Stimulated activated CD4-positive, alpha-beta T cell treated with anti-CD3 and anti-CD28 coated beads, TNF-alpha, amount 100 ng/mL, for 24 hours (primary cell): ENCODE measurements around the gene FCHSD2.
"Not testable (repeated sequence)": the region's sequence is repeated elsewhere in the genome, so short reads cannot be mapped to it uniquely, and the experiment has no call there.

Experiments used
- DNase-seq, 3 experiments: peaks; one replicate each; pipeline ENCODE4 v3.0.0-alpha.2; 2020; ENCODE audit warnings: low read depth in 3 of 3

Gene FCHSD2

GRCh38 chr11:73123892-73124291 is 18.2 kb downstream of the FCHSD2 start:
- DNase-seq, result not testable (repeated sequence)

DNA sequence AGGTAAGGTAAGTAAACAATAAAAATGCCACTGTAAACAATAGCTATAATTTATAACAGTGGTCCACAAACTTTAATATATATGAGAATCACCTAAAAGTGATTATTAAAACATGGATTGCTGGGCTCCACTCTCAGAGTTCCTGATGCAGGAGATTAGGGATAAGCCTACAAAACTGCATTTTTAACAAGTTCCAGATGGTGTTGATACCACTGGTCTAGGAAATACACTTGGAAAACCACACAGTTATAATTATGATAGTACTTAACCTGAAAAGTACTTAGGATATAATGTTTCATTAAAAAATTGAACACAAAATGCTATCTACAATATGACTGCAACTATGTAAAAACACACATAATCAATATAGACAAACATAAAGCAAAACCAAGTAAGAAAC is 20.4 kb downstream of the FCHSD2 start:
- no peak for DNase-seq

- DNase-seq, result no peak
Measured at GRCh38 chr11:73117071-73117470, 25.0 kb downstream of the FCHSD2 start.

GRCh38 chr11:73116636-73117035 is 25.5 kb downstream of the FCHSD2 start:
- no peak for DNase-seq

GRCh38 chr11:73114835-73115220 is 27.3 kb downstream of the FCHSD2 start:
- DNase-seq, result no peak

GRCh38 chr11:73114110-73114834 is 27.8 kb downstream of the FCHSD2 start:
- DNase-seq, result no peak

DNA sequence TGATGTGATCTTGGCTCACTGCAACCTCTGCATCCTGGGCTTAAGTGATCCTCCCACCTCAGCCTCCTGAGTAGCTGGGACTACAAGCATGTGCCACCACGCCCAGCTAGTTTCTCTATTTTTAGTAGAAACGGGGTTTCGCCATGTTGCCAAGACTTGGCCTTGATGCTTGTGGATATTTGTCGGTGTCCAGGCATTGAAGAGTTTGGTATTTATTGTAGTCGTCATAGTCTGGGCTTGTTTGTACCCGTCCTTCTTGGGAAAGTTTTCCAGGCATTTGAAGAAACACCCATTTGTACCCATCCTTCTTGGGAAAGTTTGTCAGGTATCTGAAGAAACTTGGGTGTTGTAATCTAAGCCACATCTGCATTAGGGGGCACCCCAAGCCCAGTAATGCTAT is 28.7 kb downstream of the FCHSD2 start:
- DNase-seq, result no peak

GRCh38 chr11:73107597-73107996 is 34.5 kb downstream of the FCHSD2 start:
- no peak for DNase-seq

DNA sequence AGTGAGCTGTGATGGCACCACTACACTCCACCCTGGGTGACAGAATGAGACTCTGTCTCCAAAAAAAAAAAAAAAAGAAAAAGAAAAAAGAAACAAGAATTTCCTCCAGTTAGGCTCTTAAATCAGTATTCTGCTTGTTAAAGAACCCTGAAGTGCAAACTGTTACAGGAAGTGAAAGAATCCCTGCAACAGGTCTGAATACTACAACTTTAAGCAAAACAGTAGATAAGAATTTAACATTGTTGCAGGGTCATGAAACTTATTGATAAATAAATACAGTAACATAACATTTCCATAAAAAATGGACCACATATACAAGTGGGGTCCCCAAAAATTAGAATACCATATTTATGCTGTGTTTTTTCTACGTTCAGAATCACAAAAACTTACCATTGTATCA is 35.8 kb downstream of the FCHSD2 start:
- DNase-seq, result no peak

DNA sequence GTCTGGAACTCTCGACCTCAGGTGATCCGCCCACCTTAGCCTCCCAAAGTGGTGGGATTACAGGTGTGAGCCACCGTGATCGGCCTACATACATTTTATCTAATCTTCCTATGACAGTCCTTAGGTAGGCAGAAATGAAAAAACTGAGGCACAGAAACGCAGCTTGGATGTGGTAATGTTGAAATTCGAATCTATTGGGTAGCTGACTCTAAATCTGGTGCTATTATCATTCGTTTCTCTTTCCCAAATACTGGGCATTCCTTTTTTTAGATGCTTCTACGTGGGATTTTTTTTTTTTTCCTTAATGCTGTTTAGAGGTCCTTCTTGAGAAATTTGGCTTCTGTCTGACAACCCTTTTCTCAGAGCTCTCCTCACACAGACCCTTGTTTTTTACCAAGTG is 41.5 kb downstream of the FCHSD2 start:
- no peak for DNase-seq

GRCh38 chr11:73099512-73100266 is 42.4 kb downstream of the FCHSD2 start:
- DNase-seq, result no peak

GRCh38 chr11:73095613-73096012 is 46.5 kb downstream of the FCHSD2 start:
- no peak for DNase-seq

DNA sequence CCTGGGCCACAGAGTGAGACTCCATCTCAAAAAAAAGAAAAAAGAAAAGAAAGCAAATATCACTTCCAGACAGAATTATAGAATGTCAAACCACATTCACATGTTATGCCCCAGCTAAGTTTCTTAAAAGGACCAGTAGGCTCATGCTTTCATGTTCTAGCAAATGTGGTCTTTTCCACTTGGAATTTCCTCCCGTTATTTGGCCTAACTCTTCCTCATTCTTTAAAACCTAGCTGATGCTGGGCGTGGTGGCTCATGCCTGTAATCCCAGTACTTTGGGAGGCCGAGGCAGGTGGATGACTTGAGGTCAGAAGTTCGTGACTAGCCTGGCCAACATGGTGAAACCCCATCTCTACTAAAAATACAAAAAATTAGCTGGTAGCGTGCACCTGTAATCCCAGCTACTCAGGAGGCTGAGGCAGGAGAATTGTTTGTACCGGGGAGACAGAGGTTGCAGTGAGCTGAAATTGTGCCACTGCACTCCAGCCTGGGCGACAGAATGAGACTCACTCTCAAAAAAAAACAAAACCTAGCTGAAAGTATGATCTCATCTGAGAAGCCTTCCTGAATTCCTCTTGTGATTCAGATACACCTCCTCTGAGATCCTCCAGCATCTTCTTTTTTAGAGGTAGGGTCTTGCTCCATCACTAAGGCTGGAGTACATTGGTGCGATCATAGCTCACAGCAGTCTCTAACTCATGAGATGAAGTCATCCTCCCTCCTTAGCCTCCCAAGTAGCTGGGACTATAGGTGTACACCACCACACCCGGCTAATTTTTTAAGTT is 50.4 kb downstream of the FCHSD2 start:
- no peak for DNase-seq

DNA sequence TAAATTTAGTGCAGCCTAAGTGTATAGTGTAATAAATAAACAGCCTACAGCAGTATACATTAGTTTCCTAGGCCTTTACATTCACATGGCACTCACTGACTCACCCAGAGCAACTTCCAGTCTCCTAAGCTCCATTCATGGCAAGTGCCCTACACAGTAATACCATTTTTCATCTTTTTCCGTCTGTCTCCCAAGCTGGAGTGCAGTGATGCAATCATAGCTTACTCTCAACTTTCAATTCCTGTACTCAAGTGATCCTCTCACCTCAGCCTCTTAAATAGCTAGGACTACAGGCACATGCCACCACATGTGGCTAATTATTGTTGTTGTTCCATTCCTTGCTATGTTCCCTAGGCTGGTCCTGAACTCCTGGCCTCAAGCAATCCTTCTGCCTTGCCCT is 54.4 kb downstream of the FCHSD2 start:
- DNase-seq, result no peak

DNA sequence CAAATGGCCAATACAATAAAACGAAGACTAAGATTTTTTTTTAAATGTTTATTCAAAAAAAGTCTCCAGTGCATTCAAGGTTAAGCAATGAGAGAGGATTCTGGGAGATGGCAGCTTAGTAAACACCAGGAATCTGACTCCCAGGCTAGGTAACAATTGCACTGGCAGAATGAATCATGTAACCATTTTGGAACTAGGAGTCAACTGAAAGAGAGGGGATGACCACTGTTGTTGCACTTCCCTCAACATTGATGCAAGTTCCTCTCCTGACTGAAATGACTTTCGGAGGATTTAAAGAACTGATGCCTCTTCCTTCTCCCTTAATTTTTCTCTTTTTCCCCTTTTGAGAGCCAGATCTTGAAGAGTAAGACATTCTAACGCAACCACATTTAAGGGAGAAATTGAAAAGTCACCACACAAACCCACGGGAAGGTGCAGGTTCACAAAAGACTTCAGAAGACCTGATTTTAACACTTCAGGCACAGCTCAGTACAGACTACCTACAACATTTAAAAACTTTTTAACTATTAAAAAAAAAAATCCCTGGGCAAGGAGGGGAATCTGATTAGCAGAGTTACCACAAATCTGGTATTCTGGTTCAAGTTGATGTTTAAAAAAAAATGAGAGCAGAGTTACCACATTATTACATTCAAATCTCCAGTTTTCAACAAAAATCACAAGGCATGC is 56.8 kb downstream of the FCHSD2 start:
- no peak for DNase-seq

DNA sequence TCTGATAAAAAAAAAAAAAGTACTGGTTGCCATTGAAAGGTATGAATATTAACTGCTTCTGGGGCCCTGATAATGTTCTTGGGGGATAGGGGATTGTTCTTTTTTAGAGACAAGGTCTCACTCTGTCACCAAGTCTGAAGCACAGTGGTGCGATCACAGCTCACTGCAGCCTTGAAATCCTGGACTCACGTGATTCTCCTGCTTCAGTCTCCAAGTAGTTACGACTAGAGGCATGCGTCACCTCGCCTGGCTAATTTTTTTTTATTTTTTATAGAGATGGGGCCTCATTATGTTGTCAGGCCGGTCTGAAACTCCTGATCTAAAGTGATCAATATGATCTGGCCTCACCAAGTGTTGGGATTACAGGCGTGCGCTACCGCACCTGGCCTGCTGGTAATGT is 63.5 kb downstream of the FCHSD2 start:
- DNase-seq, result no peak

- DNase-seq, result no peak
Measured at GRCh38 chr11:73077454-73077853, 64.7 kb downstream of the FCHSD2 start.

- no peak for DNase-seq
Measured at GRCh38 chr11:73074319-73074718, 67.8 kb downstream of the FCHSD2 start.

DNA sequence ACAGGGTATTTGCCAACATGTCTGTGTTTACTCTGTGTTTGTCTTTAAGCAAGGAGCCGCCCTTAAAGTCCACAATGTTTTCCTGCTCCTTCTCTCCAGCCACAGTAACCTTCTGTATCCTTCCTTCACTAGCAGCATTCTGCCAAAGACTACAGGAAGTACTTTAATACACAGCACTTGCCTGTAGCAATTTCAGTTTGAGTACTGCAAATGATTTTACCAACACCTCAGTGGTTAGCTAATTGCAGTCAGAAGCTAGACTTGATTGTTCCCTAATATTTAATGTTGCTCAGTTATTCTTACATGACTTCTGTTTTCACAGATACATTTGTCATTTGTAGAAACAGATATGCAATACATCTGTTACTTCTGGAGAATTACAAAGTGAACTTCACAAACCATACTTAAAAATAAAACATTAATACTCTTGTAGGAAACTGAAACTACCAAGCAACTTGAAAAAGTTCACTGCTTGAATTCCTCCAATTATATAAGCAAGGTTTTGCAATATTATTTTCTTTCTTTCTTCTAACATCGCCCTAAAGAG is 69.1 kb downstream of the FCHSD2 start:
- no peak for DNase-seq

DNA sequence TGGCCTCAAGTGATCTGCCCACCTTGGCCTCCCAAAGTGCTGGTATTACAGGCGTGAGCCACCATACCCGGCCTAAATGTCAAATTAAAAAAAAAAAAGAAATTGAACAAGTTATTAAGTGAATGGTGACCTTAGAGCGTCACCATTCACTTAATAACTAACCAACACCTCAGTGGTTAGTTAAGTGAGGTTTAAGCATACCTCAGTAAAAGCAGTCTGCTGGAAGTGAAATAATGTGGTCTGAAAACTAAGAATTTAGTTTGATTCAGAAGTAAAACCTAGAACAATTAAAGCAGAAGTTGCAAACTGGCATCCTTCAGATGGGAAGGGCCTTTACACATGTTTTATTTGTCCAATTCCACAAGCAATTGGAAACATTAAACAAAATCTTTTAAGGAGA is 71.5 kb downstream of the FCHSD2 start:
- DNase-seq, result no peak

- DNase-seq, result not testable (repeated sequence)
Measured at GRCh38 chr11:73061857-73062424, 80.2 kb downstream of the FCHSD2 start.
